HG03558 (cell line): ENCODE data around the gene LAMA2.

Experiments
- ATAC-seq: cut with Tn5 transposase; IDR thresholded peaks from one replicate; pipeline ENCODE4 v1.9.1; 2021; ENCODE audit warnings: moderate number of reproducible peaks; ENCODE audit not compliant: unreplicated experiment; ENCODE audit errors: extremely low read depth

Gene LAMA2

DNA sequence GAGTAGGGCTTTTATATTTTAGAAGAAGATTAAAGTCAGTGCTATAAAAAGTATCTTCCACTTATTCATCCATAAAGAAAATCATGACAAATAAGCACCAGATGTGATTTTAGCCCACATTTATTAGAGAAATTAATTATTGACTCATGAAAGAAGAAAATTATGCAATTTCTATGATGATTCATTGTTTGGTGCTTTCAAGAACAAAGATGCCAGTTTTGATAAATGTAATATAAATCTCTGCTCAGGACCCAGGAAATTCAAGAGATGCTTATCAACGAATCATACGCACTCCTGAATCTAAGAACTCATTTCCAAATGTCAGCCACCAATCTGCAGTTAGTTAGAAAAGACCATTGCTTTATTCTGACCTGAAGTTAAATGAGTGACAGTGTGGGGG, 615.6 kb downstream of the LAMA2 start:
- ATAC-seq: no peak

- ATAC-seq: no peak
These were observed 616.3 kb downstream of the LAMA2 start for GRCh38 chr6:129498950-129499842.

- ATAC-seq: no peak
These were observed 616.9 kb downstream of the LAMA2 start for GRCh38 chr6:129499843-129500219.

DNA sequence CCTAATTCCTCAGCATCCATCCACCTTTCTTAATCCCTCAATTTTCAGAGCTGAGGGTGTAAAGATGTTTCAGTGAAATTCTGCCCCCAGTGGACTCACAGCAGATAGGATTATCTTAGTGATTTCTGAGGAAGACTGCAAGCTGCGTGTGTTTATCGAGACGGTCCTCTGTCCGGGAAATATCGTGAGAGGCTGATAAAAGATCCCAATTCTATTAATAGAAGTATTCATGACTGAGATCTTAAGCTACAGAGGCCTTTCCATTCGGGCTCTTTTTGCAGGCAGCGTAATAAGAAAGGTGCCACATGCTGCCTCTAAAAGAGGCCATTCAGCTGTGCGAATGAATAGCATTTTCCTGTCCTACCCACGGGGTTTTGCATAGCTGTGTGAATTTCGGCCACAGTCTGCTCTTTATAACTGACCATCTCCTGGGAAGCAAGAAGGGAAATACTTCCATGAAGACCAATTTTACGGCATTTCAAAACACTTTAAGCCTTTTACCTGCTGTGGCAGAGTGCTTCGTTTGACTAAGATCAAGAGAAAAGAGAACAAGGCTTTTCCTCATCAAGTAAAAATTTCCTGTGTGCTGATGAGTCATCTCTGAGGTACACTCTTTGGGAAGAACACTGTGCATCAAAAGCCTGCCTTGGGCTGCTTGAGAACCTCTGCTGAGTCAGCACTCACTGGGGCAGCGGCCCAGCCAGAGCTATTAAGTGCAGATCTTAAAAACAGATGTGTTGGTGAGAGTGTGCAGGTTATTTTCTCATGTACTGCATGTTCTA, 618.2 kb downstream of the LAMA2 start:
- no peak for ATAC-seq

GRCh38 chr6:129501740-129502660, 619.1 kb downstream of the LAMA2 start:
- ATAC-seq: no peak

DNA sequence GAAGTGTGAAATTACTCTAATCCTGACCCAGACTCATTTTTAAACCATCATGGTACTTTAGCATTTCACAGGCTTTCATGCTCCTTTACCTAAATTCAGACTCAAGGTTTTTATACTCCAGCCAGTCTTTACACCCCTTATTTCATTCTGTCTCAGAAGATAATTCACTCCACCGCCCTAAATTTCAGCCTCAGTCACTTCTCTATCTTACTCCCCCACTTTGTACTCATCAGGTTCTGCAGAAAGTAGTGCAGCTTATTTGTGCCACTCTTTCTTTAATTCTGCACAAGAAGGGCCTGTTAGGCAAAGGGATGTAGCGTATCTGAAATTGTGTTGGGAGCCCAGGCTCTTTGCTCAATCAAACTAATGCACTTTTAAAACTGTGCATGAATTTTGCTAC, 621.5 kb downstream of the LAMA2 start:
- no peak for ATAC-seq

DNA sequence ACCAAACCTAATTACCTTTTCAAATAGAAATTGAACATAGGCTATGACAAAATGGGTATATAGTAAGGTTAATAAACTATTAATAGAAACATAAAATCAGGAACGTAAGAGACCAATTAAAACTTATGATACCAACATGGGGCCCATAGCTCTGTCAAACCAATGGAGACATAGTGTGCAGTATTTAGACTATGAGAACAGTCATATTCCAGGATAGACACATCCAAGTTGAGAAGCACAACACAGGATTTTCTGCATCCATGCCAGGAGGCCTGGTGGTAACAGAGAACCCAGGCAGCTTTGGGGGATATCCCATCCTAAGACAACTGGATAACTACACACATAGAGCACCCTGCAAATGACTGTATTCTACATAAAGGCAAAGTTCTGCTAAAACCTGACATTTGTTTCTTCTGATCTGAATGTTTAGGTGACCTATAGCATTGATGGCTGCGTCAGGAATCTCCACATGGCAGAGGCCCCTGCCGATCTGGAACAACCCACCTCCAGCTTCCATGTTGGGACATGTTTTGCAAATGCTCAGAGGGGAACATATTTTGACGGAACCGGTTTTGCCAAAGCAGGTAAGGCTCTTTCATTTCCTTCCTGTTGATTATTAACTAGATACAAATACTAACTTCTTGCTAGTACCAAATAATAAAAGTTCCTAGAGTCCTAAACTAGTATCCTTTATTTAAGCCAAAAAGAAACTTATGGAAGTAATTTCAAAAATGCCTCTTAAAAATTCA, 624.3 kb downstream of the LAMA2 start:
- ATAC-seq: no peak

DNA sequence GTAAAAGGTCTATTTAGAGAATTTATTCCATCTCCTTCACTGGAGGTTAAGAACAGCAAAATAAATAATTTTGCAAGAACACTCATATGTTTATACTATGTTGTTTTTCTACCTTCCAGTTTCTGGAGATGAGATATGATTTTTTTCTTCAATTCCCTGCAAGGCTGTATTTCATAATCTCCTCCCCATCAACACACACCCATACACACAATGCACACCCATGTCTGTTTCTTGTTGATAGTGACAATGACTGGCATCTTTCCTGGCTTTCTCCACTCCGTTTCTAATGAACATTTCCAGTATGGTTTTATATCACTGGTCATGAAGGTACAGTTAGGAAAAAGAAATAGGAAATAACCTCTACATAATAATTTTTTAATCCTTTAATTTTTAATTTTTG, 624.9 kb downstream of the LAMA2 start:
- ATAC-seq: no peak

- ATAC-seq: no peak
These were observed 625.7 kb downstream of the LAMA2 start for GRCh38 chr6:129508477-129509145.

GRCh38 chr6:129510950-129511349, 628.0 kb downstream of the LAMA2 start:
- no peak for ATAC-seq

- ATAC-seq: no peak
These were observed 630.5 kb downstream of the LAMA2 start for GRCh38 chr6:129513471-129513870.

- no peak for ATAC-seq
These were observed 632.1 kb downstream of the LAMA2 start for GRCh38 chr6:129515004-129515403.

GRCh38 chr6:129516005-129516404, 633.1 kb downstream of the LAMA2 start:
- ATAC-seq: no peak

- ATAC-seq: no peak
These were observed 633.8 kb downstream of the LAMA2 start for GRCh38 chr6:129516787-129517186.

- ATAC-seq: no peak
These were observed 634.4 kb downstream of the LAMA2 start for GRCh38 chr6:129517288-129517687.

- ATAC-seq: no peak
These were observed 636.8 kb downstream of the LAMA2 start for GRCh38 chr6:129519750-129520149.

GRCh38 chr6:129521946-129522345, 639.0 kb downstream of the LAMA2 start:
- ATAC-seq: no peak

GRCh38 chr6:129523816-129524215, 640.9 kb downstream of the LAMA2 start:
- ATAC-seq: no peak

GRCh38 chr6:129525055-129525454, 642.1 kb downstream of the LAMA2 start:
- ATAC-seq: no peak
